Common myeloid progenitor, CD34-positive (primary cell): Measurements from ENCODE around the gene TOB2. TPM values are rescaled to one million over a fixed set of nuclear protein-coding genes. Genes with fewer than 3 reads are reported as not detected.

Source experiments
- CTCF ChIA-PET: fragments of 350-600 bp; sonication (Branson Sonifier 250); formaldehyde crosslinking; loops from one replicate; lab custom pipeline; 2021; ENCODE audit warnings: antibody characterized with exemption; lab: Charles Lee
- POLR2A ChIA-PET: fragments of 350-600 bp; sonication (Branson Sonifier 250); formaldehyde crosslinking; loops from one replicate; lab custom pipeline; 2021; ENCODE audit warnings: antibody characterized with exemption; lab: Charles Lee
- DNase-seq, 3 donors: peaks; one replicate each; pipeline versions ENCODE4 v3.0.0 to v3.0.0-alpha.2; 2013
- H3K27ac ChIP-seq, 2 experiments: 1 replicate in 1 of 2; 2 replicates in 1 of 2; pipeline ENCODE4 v1.7.0; 2013; ENCODE audit warnings: inconsistent platforms in 2 of 2, low read length in 2 of 2, mild to moderate bottlenecking in 2 of 2, low read depth in 1 of 2, moderate library complexity in 1 of 2; ENCODE audit not compliant: severe bottlenecking in 2 of 2, insufficient read depth in 1 of 2, poor library complexity in 1 of 2
- H3K27me3 ChIP-seq, 5 experiments: replicated peaks in 2 of 5; 1 replicate in 3 of 5; 2 replicates in 2 of 5; pipeline versions ENCODE4 v1.6.1 to v1.7.0; 2013; ENCODE audit warnings: low read length in 4 of 5, mild to moderate bottlenecking in 2 of 5, moderate library complexity in 2 of 5, inconsistent platforms in 1 of 5; ENCODE audit not compliant: insufficient read depth in 5 of 5, control insufficient read depth in 4 of 5
- H3K36me3 ChIP-seq, 4 experiments: 1 replicate in 2 of 4; 2 replicates in 2 of 4; pipeline versions ENCODE4 v1.6.1 to v1.7.0; 2013; ENCODE audit warnings: low read length in 3 of 4, control low read depth in 1 of 4, mild to moderate bottlenecking in 1 of 4; ENCODE audit not compliant: control insufficient read depth in 4 of 4, insufficient read depth in 4 of 4
- H3K4me1 ChIP-seq, 4 experiments: 1 replicate in 3 of 4; 2 replicates in 1 of 4; pipeline versions ENCODE4 v1.6.1 to v1.7.1; 2013; ENCODE audit warnings: low read length in 3 of 4, mild to moderate bottlenecking in 3 of 4, control low read depth in 1 of 4, inconsistent platforms in 1 of 4, moderate library complexity in 1 of 4; ENCODE audit not compliant: control insufficient read depth in 4 of 4, insufficient read depth in 4 of 4; ENCODE audit errors: control extremely low read depth in 1 of 4
- H3K4me3 ChIP-seq, 7 experiments: 1 replicate in 4 of 7; 2 replicates in 3 of 7; pipeline versions ENCODE4 v1.5.1 to v1.7.0; 2013; ENCODE audit warnings: mild to moderate bottlenecking in 7 of 7, low read length in 6 of 7, moderate library complexity in 6 of 7, inconsistent platforms in 2 of 7, low read depth in 2 of 7, control low read depth in 1 of 7; ENCODE audit not compliant: insufficient read depth in 4 of 7, control insufficient read depth in 1 of 7; ENCODE audit errors: extremely low read depth in 1 of 7
- H3K9me3 ChIP-seq, 5 experiments: 1 replicate in 4 of 5; 2 replicates in 1 of 5; pipeline versions ENCODE4 v1.6.1 to v1.7.1; 2013; ENCODE audit warnings: low read length in 4 of 5, mild to moderate bottlenecking in 2 of 5, inconsistent platforms in 1 of 5, low read depth in 1 of 5, moderate library complexity in 1 of 5; ENCODE audit not compliant: control insufficient read depth in 4 of 5, insufficient read depth in 2 of 5; ENCODE audit errors: control extremely low read depth in 1 of 5
- WGBS: methylation state at CpG from one replicate; pipeline ENCODE4 v1.1.5; 2013; ENCODE audit not compliant: insufficient coverage; 5-methylcytosine and 5-hydroxymethylcytosine counted together
- polyA plus RNA-seq: library from polyadenylated mRNA; unstranded; fragments of 120-200 nt; gene quantifications from one replicate; pipeline ENCODE4 v1.2.1, GENCODE V29; 2013

Gene TOB2, protein sequence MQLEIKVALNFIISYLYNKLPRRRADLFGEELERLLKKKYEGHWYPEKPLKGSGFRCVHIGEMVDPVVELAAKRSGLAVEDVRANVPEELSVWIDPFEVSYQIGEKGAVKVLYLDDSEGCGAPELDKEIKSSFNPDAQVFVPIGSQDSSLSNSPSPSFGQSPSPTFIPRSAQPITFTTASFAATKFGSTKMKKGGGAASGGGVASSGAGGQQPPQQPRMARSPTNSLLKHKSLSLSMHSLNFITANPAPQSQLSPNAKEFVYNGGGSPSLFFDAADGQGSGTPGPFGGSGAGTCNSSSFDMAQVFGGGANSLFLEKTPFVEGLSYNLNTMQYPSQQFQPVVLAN
- polyA plus RNA-seq = 26.0 TPM

DNA sequence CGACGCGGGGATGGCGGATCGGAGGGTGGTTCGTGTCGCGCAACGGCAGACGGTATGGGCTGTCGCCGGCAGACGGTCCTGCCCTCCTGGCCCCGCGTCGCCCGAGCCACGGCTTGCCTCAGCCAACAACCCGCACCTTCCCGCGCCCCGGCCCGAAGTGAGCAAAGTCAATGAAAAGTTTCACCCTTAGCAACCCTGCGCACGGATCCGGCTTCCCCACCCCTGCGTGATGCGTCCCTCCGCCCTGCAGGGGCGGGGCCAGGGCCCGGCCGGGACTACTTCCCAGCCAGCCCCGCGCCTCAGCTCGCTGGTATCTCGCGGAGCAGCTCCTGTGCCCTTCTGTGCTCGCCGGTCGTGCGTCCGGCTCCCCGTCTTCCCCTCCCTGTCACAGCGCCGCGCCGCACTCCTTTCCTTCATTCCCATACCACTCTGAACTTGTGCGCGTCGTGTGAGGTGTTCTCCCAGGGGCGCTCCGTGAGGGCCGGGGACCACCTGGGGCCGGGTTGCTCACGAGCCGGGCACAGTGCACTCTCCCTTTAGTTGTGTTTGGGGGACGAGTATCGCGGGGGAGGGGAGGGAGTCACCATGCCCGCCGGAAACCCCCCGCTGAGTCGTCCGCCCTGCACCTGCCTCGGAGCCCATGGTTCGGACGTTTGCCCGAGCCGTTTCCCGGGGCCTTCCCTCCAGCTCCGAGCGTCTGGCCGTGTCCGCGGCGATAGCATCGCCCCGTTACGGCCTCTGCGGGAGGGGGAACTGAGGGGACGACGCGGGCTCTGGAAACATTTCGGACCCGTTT is at the start of gene TOB2:
TOB2 (minus strand) TSS at position 163 of the 796 bp plus-strand sequence. CDS start 9,456 bp downstream, outside the sequence.
- peaks cover 0 to 15% (median 2%) of the 10 kb centered on the region in 4 experiments for H3K36me3 ChIP-seq
- WGBS = 0% methylated on average over 78 of the region's 85 CpGs
- H3K27ac ChIP-seq = peak within 1 kb of the TSS; percentile 88 to 97
- ChIA-PET CTCF (interaction anchor here (1.3 to 2.1 kb wide), 4 partner anchors 15 to 103 kb away, joined by 3 to 9 read pairs (median 4); no protein-coding TSS in a partner anchor), POLR2A (interaction anchor here (0.6 to 4.1 kb wide), 6 partner anchors 10 to 1279 kb away, joined by 3 to 34 read pairs (median 7); partner anchors contain the start of genes ACO2, PHF5A and TEF)
- H3K4me3 ChIP-seq = peak within 1 kb of the TSS; percentile 85 to 99 (median 93)
- H3K4me1 ChIP-seq = peaks cover 11 to 35% (median 29%) of the 10 kb centered on the region in 4 experiments
- H3K27me3 ChIP-seq = no peaks in the 10 kb centered on the region
- no peaks in the 10 kb centered on the region for H3K9me3 ChIP-seq
- DNase-seq = peak; percentile 96 to 97 (median 97)

DNA sequence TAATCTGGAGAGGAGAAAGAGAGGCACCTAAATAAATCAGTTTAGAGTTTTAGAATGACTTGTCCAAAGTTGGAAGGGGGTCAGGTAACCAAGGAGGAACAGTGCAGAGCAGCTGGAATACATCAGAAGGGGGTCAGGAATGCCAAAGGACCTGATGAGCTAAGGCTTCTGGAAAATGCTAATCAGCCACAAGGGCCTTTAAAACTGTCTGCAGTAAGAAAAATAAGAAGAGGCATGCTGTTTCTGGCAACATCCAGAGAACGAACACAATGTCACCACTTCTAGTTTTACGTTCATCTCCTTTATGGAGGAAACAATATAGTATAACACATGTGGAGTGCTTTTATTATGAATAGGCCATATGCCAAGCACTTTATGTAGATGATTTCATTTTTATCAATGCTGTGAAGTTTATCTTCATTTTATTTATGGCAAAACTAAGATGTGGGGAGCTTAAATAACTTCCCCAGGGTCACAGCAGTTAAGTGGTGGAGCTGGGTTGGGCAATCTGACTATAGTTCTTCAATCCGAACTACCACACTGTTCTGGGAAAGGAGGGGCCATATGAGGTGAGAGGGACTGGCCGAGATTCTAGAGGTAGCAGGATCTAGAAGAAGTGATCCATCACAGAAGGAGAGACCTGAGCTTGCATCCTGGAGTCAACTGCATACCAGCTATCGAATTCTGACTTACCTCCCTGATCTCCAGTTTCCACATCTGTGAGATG is 44.9 kb upstream of the TOB2 start:
- H3K27me3 ChIP-seq = no peaks in the 10 kb centered on the region
- no peaks in the 10 kb centered on the region for H3K4me1 ChIP-seq
- no peak overlapping the region for H3K4me3 ChIP-seq
- ChIA-PET CTCF (interaction anchor here (0.8 kb wide), 1 partner anchor 86 kb away, joined by 3 read pairs; no protein-coding TSS in a partner anchor), POLR2A (no interaction called here)
- peak overlapping the region in 1 of 2 experiments; percentile 0 for H3K27ac ChIP-seq
- DNase-seq = no peak
- H3K9me3 ChIP-seq = no peaks in the 10 kb centered on the region
- 100% methylated on average over 1 of the region's 5 CpGs for WGBS
- peaks cover 0 to 18% (median 2%) of the 10 kb centered on the region in 4 experiments for H3K36me3 ChIP-seq

DNA sequence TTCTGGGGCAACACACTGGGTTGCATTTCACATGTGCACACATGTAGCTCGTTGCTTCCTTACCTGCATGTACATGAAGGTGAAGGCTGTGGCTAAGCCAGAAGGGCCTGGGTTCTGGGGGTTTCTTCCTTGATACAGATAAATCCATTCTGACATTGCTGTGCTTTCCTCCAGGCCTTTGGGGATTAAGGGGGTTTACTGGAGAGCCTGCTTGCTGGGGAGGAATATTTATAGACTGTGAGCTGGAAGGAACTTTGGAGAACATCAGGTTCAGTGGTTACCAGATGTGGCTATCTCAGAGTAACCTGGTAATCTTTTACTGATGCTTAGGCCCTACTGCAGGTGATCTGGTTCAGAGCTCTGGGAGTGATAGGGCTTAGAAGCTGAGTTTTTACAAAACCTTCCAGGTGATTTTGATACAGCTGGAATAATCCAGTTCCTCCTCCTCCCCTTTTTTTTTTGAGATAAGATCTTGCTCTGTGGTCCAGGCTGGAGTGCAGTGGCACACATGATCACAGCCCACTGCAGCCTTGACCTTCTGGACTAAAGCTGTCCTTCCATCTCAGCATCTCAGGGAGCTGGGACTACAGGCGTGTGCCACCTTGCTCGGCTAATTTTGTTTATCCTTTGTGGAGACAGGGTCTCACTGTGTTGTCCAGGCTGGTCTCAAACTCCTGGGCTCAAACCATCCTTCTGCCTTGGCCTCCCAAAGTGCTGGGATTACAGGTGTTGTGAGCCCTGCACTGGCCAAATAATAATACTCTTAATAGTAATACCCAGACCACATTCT is 42.2 kb upstream of the TOB2 start:
- Histone ChIP-seq H3K4me3 (no peak overlapping the region), H3K27me3 (no peaks in the 10 kb centered on the region), H3K27ac (no peak overlapping the region), H3K36me3 (peaks cover 0 to 8% (median under 1%) of the 10 kb centered on the region in 4 experiments), H3K9me3 (no peaks in the 10 kb centered on the region), H3K4me1 (peaks cover 0 to 1% (median 0%) of the 10 kb centered on the region in 4 experiments)
- WGBS = 100% methylated on average over 3 of the region's 3 CpGs
- CTCF ChIA-PET = interaction anchor here (1.4 kb wide), 1 partner anchor 20 kb away, joined by 3 read pairs; the partner anchor contains the start of genes ACO2 and PHF5A
- no peak for DNase-seq
- POLR2A ChIA-PET = no interaction called here

DNA sequence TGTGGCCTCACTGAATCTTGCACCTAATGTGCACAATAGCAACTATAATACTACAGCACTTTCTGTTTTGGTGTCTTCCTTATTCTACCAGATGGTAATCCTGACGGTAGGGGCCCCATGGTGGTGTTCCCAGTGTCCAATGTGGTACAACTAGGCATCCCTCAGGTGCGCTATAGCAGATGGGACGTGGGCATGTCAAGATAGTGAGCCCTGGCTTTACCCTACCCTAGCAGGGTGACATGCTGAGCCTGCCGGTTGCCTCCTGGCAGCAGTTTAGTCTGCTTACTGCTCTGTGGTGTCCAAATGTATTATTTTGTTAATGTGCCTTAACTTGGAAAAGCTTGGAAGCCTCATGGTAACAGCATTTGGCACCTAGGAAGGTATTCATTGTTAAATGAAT is 41.5 kb upstream of the TOB2 start:
- ChIA-PET POLR2A (no interaction called here), CTCF (no interaction called here)
- H3K4me1 ChIP-seq = peaks cover 0 to 1% (median 0%) of the 10 kb centered on the region in 4 experiments
- no peak for DNase-seq
- H3K27me3 ChIP-seq = no peaks in the 10 kb centered on the region
- 90% methylated on average over 4 of the region's 4 CpGs for WGBS
- H3K4me3 ChIP-seq = no peak overlapping the region
- no peak overlapping the region for H3K27ac ChIP-seq
- H3K9me3 ChIP-seq = no peaks in the 10 kb centered on the region
- H3K36me3 ChIP-seq = peaks cover 0 to 8% (median under 1%) of the 10 kb centered on the region in 4 experiments

DNA sequence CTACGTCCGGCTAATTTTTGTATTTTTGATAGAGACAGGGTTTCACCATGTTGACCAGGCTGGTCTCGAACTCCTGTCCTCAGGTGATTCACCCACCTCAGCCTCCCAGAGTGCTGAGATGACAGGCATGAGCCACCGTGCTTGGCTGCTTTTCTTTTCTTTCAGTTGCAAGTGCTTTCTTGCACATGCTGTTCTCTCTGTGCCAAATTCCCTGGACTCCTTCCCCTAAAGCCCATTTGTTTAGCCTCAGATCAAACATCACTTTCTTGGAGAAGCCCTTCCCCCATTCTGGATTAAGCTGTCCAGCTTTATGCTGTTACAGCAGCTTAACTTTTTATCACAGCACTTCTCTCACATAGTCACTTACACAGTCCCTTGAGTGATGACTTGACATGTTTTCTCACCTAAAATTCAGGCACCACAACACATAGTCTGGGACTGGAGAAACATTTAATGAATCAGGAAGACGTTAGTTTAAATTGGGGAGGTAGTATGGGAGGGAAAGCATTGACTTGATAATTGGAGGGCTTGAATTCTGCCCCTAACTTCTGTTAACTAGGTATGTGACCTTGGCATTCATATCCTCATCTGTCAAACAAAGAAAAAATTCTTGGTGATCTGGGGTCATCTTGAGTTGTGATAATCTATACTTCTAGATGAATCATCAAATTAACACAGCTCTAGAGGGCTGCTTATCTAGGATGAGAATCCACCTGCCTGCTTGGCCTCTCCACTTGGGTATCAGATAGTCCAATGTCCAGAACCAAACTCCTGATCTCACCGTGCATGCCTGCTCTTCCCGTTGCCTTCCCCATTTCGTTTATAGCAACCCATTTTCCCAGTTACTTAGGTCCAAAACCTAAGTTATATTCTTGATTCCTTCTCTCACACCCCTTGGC is 40.7 kb upstream of the TOB2 start:
- WGBS = 94% methylated on average over 7 of the region's 8 CpGs
- POLR2A ChIA-PET = no interaction called here

More for the DNA sequence above, 40.7 kb upstream of the TOB2 start:
- H3K27ac ChIP-seq = no peak overlapping the region
- no peaks in the 10 kb centered on the region for H3K27me3 ChIP-seq
- H3K4me1 ChIP-seq = peaks cover 0 to 4% (median under 1%) of the 10 kb centered on the region in 4 experiments
- CTCF ChIA-PET = interaction anchor here (0.7 to 1.3 kb wide), 2 partner anchors 13 to 963 kb away, joined by 3 read pairs; no protein-coding TSS in a partner anchor
- no peak overlapping the region for H3K4me3 ChIP-seq
- no peaks in the 10 kb centered on the region for H3K9me3 ChIP-seq
- no peak for DNase-seq
- H3K36me3 ChIP-seq = peaks cover 0 to 8% (median under 1%) of the 10 kb centered on the region in 4 experiments
